NCI-H2227 (cell line): ENCODE results near the gene FOXRED2.
A peak's percentile ranks its signal among the peaks of the same experiment; 100 is the strongest.
"Not testable (repeated sequence)": the region's sequence is repeated elsewhere in the genome, so short reads cannot be mapped to it uniquely, and the experiment has no call there.

Source experiments
- DNase-seq: peaks from one replicate; lab custom pipeline; 2025; ENCODE audit not compliant: unreplicated experiment; lab: John Stamatoyannopoulos, UW

Gene FOXRED2

DNA sequence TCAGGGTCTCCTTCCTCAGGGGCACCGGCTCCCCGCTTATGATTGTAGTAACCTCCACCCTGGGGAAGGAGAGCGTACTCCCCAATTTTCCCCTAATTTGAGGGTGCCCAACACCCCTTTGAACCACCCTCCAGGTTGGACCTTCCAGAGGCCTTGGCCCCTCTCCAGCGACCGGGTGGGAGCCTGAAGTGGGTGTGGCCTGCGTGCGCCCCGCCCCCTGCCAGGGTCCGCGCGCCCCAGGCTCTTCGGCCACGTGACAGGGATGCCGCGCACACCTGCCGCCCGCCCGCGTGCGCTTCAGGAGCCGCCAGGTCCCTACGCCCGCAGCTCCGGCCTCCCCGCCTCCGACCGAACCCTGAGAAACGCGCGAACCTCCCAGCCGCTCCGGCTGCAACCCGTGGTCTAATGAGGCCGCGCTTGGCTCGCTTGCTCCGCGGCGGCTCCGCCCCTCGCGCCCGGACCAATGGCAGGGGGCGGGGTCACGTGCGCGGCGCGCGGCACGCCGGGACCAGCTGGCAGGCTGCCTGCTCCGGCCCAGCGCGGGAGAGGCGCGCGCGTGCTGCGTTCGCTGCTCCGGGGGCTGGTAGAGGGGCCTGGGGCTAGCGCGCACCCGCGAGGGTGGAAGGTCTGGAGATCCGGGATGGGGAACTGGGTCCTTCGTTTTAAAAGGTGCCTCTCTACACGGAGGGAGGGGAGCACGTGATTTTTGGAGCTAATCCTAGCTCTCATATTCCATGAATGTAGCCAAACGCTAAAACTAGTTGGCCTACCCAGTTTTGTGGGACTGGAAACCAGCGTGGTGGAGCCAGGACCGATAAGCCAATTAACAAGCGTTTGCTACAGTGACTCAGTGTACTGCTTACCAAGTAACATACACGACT, at the start of gene FOXRED2:
FOXRED2 (minus strand) TSS at position 404 of the 881 bp plus-strand sequence. CDS start 618 bp downstream, outside the sequence.
- peak; percentile 92 for DNase-seq

DNA sequence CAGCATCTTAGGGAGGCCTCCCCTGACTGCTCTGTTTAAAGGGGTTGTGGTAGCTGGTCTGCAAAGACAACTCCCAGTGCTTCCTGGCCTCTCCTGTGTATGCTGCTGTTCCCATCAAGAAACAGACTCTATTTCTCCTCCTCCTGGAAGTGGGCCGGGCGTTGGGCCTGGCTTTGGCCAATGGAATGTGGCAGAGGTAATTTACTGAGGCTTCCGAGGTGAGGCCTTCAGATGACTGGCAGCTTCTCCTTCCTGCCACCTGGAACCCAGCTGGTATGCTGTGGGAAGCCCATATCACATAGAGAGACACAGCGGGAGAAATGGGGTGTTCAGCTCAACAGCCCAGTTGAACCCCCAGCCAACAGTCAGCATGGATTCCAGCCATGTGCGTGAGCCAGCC, 47.3 kb upstream of the FOXRED2 start:
- DNase-seq, result no peak

DNA sequence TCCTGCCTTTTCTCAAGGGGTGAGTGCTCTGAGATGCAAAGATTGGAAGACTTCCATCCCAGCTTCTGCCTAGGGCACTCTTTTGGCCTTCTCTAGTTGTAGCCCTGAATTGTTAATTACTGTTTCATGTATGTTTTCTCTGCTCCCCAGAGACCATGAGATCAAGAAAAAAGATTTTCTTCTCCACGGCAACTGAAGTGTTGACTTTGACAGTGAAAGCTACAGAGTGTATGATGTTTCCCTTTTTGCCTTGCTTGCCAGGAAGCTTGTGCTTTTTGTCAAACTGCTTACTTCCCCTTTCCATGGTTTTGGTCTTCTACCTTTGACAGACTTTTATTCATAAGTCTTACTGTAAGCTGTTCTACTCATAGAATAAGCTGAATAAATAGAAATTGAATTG, 45.4 kb upstream of the FOXRED2 start:
- DNase-seq, result no peak

DNA sequence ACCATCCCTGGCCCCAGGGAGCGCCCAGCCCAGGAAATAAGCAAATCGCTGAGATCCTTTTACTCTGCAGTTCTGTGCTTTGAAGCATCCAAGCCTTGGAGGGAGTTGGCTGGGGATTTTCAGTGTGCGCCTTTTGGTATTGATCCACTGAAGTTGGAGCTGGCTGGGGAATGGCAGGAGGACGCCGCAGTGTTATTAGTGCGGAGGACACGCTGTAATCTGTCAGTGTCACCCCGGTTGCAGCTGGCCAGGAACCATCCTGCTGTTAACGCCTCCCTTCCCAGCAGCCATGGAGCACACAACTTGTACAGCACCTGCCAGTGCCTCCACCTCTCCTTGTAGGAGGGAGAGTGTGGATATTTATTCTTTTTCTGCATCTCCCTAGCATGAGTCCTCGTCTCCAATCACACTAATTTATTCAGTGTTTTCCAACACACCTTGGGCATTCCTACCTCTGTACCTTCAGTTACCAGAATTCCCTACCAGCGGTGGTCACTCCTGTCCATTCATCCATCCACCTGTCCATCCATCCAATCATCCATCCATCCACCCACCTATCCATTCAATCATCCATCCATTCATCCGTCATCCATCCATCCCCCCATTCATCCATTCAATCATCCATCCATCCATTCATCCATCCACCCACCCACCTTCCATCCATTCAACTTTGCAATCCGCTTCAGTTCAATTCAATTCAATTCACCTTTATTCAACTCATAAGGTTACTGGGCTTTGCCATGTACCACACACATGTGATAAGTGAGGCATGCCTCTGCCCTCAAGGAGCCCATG, 44.1 kb upstream of the FOXRED2 start:
- peak; percentile 9 for DNase-seq

DNA sequence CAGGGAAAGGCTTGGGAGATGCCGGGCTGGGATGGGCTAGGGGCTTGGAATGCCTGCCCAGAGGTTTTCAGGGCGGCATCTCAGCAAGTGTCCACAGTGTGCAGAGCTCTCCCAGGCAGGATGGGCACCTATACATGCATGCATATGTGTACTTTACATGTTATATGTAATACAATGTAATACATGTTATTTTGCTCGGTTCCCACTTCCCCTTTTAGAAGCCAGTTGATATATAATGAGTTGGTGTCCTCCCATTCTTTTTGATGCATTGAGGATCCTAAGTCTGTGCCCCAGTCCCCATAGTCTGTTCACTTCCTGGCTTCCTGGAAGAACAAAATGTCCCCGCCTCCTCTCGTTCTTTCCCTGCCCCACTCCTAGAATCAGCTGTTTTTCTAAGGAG, 42.2 kb upstream of the FOXRED2 start:
- no peak for DNase-seq

DNA sequence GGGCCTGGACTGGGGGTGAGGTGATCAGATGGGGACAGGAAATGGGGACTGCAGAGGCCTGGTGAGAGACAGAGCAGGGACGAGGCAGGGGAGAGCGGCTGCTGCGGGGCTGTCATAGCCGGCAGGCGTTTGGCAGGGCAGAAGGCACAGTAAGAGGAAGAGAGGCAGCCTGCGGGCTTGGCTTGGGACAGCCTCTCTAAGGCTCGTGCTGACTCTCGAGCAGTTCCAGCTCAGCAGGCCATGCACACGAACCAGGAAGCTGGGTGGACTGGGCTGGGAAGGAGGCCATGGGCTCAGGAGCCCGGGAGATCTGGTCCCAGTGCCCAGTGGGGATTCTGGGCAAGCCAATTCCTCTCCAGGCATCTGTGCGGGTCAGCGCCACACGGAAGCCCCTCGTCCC, 41.8 kb upstream of the FOXRED2 start:
- peak; percentile 13 for DNase-seq

DNA sequence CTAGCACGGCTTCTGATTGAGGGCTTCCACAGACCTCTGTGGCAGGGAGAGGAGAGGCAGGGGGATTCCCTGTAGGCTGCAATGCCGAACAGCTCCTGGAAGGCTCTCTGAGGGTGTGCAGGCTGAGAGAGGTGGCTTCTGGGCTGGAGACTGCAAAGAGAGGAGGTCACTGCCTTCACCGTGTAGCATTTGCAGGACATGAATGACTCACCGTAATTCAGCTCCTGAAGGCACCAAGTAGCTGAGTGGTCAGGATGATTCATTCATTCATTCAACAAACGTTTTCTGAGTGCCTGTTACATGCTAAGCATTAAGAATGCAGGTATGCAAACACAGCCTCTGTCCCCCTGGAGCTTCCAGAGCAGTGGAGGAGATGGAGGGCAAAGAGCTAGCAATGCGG, 40.1 kb upstream of the FOXRED2 start:
- DNase-seq, result no peak

DNA sequence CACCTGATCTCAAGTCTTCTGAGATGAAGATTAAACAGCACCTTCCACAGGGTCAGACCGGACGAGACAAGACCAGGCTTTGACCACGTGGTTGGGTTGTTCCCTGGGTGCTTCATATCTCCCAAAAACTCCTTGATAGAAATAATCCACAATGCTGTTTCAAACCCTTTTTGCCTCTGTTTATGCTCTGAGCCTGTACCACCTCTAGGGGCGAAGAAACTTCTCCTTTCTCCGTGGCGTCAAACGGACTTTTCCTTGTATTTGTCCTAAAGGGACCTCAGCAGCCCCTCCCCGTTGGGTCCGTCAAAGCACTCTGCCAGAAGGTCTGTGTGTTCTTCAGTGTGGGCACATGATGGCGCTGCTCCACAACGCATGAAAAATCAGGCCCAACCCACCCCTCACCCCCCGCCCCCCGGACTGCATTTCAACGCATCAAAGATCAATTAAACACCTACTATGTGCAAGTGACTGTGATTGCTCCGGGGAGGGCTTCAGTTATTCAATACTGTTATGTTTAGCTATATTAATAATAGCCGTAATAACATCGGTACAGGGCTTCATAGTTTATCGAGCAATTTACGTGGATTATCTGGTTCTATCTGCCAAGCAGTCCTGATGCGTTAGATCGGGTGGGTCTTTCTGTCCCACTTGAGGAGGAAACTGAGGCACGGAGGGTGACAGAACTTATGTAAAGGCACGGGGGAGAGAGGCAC, 39.4 kb upstream of the FOXRED2 start:
- DNase-seq, result peak; percentile 72

DNA sequence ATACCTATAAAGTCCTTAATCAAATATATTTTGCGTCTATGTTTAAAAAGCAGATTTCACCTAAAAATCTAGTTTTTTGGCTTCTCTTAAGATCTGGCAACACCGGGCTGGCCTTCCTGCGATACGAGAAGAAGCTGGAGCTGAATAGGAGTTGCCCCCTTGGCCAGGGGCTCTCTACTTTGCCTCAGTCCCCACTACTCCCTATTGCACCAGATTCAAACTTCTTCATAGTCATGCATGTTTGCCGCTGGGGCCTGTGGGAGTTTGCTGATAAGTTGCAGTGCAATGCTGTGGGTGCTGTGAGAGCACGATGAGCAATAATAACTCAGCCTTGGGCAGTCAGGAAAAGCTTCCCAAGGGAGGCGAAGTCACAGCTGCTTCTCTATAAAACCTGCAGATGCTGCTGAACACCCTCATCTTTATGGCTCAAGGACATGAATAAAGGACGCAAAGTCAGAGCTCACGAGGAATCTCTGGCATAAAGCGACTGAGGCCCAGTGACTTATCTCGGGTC, 37.3 kb upstream of the FOXRED2 start:
- DNase-seq, result no peak

DNA sequence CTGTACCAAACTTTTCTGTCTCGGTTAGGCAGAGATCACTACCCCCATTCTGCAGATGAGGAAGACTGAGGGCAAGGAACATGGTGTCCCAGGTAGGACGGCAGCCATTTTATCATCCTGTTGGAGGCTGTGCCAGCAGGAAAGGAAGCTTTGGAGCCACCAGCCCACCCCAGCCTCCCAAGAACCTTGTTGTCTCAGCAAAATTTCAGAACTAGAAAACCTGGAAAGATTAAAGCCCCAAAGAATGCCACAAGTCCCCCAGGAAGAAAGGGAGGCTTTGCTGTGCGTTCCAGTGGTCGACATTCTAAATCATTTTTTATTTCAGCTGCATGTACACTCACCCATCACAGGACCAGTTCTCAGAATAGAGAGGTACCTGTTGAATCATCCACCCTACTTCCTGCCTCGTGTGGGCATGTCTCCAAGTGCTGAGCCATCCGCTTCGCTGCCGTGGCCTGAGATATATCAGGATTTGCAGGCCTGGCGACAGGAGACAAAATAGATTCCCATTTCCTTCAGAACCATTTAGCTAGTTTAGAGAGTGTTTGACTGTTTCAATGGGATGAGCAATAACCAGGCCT, 35.1 kb upstream of the FOXRED2 start:
- DNase-seq, result no peak

DNA sequence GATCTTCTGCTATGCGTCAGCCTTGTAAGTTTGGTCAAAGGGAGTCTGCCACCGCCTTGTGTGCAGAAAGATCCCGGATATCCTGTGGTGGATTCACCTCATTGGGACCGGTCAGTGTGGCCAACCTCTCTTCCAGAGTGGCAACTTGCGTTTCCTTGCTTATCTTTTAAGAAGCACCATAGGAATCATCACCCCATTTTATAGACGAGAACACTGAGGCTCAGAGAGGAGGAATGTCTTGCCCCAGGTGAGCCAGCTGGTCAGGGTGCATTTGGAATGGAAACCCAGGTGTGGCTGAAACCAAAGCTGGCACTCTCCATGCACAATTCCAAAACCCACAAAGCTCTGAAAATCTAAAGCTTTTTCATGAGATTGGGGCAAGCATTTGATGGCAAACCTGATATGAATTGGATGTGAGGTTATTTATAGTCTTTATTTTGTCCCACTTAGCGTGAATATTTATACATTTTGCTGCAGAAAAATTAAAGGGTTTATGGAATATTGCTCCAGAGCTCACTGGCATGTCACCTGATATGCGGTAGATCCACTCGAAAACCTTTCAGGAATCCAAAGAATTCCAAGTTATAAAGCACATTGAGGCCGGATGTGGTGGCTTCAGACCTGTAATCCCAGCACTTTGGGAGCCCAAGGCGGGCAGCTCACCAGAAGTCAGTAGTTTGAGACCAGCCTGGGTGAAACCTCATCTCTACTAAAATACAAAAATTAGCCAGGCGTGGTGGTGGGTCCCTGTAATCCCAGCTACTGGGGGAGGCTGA, 34.2 kb upstream of the FOXRED2 start:
- no peak for DNase-seq

DNA sequence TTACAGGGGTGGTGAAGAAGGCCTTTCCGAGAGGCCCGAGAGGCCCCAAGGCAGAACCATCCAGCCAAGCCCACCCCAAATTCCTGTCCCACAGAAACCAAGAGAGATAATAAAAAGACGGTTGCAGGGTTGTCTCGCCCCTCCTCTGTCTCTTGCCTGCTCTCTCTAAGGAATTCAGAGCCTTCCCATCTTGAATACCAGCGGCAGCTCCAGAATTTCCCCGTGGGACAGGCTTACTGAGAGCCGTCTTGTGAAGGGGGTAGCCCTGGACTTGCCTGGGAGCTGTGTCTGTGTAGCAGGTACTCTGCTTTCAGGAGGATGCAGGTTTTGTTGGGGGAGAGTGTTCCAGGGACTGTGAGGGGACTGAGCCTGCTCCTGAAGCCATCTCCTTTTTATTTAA, 31.7 kb upstream of the FOXRED2 start:
- no peak for DNase-seq

DNA sequence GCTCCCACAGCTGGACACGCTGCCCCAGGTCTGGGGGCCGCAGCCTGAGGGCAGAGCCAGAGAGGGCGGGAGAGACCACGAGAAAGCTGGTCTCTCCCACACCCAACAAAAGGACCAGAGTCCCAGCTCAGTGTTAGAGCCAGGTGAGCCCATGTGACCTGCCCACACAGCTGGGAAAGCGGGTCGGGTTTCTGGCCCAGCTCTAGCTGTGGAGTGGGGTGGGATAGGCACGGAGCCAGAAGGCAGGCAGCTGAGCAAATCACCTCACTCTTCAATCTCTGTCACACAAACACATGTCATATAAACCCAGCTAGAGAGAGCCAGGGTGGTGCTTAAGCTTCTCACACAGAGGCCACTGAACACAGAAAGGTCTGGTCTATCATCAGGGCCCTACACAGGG, 29.9 kb upstream of the FOXRED2 start:
- DNase-seq, result no peak

DNA sequence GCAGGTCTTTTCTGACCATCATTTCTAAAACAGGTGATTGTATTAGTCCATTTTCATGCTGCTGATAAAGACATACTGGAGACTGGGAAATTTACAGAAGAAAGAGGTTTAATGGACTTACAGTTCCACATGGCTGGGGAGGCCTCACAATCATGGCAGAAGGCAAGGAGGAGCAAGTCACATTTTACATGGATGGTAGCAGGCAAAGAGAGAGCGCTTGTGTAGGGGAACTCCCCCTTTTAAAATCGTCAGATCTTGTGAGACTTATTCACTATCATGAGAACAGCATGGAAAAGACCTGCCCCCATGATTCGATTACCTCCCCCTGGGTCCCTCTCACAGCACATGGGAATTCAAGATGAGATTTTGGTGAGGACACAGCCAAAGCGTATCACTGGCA, 26.5 kb upstream of the FOXRED2 start:
- not testable (repeated sequence) for DNase-seq

DNA sequence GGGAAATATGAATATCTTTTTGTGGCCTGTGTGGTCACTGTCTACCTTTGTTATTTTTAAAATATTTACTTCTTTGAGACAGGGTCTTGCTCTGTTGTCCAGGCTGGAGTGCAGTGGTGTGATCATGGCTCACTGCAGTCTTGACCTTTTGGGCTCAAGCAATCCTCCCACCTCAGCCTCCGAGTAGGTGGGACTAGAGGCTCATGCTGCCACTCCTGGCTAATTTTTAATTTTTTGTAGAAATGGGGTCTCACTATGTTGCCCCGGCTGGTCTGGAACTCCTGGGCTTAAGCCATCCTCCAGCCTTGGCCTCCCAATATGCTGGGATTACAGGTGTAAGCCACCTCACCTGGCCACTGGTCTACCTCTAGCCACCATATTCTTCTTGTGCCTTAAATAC, 25.6 kb upstream of the FOXRED2 start:
- DNase-seq, result no peak

DNA sequence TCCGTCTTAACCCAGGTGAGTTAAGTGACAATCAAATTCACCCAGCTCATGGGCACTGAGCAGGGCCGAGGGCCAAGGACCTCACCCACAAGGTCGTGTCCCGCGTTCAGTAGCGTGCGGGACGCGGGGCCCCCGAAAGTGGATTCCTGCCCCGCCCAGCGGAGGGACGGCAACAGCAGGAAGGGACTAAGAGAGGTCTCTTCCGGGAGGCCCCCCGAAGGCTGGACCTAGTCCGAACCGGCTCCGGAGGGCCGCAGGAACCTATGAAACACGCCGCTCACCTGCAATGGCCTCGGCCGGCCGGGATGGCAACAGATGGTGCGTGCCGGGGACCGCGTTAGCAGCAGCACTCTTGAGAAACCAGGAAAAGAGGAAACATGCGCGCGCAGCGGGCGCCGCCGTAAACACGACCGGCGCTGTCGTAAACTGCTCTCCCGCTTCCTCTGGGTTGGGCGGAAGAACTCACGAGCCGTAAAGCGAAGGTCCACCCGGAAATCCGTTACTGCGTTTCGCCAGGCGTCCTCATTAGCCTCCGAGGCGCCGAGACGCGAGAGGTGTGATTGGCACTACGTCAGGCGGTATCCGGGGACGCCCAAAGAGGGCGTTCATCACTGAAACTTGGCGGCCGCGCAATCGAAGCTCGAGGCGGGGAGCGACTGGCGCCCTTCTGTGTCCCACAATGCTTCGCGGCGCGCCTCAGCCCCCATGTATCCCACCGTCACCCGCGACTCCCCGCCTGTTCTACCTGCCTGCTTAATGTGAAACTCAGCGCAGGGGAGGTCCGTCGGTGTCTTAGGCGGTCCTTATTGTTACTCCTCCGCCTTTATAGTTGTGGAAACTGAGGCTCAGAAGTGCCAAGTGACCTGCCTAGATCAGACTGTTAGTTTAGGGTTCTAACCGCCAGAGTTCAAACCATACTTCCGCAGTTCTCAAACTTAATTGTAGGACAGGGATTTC, 22.2 kb upstream of the FOXRED2 start, which contains the start of gene EIF3D:
EIF3D (minus strand) TSS at position 372 of the 957 bp plus-strand sequence. CDS start 3,045 bp downstream, outside the sequence.
- peak; percentile 98 for DNase-seq

DNA sequence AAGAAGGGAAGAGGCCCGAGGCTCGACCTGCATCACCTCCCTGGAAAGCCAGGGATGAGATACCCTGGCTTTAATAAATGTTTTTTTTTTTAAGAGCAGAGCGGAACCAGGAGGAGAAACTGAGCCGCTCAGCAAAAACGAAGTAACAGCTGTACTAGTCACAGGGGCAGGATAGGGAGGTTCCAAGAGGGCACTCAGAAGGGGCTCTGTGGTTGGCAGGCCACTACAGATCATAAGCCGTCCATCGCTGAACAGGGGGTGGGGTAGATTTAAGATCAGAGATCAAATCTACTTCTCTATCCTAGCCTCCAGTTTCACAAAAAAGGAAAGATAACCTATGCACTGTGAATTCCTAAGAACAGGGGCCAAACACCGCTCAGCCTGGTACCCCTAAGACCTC, 21.5 kb upstream of the FOXRED2 start:
- DNase-seq, result no peak

DNA sequence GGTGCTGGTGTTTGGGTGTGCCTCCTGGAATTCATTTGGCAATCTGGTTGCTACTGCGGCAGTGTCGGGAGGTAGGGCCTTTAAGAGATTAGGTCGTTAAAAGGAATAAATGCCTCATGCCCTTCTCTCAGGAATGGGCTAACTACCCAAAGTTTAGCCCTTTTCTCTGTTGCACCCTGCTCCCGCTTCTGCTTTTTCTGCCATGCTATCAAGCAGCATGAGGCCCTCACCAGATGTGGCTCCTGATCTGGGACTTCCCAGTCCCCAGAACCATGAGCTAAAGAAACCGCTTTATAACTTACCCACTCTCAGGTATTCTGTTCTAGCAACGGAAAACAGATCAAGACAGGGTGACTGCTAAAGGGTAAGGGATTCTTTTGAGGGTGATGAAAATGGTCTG, 15.8 kb upstream of the FOXRED2 start:
- DNase-seq, result no peak

DNA sequence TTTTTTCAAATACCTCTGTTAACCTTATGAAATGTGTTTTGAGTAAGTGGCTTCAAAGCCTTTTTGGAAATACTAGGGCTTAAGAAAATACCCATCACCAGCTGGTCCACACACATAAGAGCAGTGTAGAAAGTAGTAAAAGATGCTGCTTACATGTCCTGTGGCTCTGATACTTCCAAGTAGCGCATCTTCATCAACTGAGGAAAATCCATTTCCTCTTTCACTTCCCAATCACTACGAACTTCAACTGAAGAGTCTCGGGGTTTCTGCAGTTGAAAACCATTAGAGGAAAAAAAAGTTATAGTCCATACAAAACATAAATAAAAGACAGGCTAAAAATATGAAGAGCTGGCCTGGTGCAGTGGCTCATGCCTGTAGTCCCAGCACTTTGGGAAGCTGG, 13.6 kb upstream of the FOXRED2 start:
- no peak for DNase-seq
